ENCODE results near the gene FRMPD2. TPM values are rescaled to one million over a fixed set of nuclear protein-coding genes. Genes with fewer than 3 reads are reported as not detected.
A peak's percentile ranks its signal among the peaks of the same experiment; 100 is the strongest.

The FRMPD2 gene
- total RNA-seq, 1 experiment from 2014 or later = 0.44 TPM

- Mint-ChIP-seq H3K9me3 (no peaks in the 10 kb centered on the region; a peak in 1 of 5 replicates), H3K27me3 (ENCODE audit: low read depth) (no peaks in the 10 kb centered on the region), H3K27ac (peak overlapping the region in 2 of 3 experiments; percentile 54 to 93; a peak in 2 of 7 replicates), H3K36me3 (ENCODE audit: insufficient read depth in 1 of 3, low read depth in 3 of 3) (no peaks in the 10 kb centered on the region), H3K4me3 (no peak overlapping the region), H3K4me1 (peaks cover 9 to 21% of the 10 kb centered on the region in 2 experiments)
- Histone ChIP-seq H3T11ph (ENCODE audit: low read length) (no peak overlapping the region), H3K18ac (ENCODE audit: insufficient read length, low read depth, low read length) (no peak overlapping the region), H3K23me2 (ENCODE audit: insufficient read length, low read depth, low read length, poor library complexity, severe bottlenecking) (no peaks in the 10 kb centered on the region), H4K8ac (replicated peaks; ENCODE audit: insufficient read length, low read depth, low read length) (no peak overlapping the region), H3K23ac (ENCODE audit: insufficient read length, low read depth, low read length) (no peak overlapping the region), H3K4me1 (ENCODE audit: insufficient read depth, low read length) (no peaks in the 10 kb centered on the region; the same call in 1 of the 2 replicates), H3K79me2 (ENCODE audit: insufficient read depth, low read length) (0 out of 2 replicates have a peak, but pooled peaks cover 1% of the 10 kb centered on the region), H2BK20ac (ENCODE audit: low read depth, low read length, poor library complexity, severe bottlenecking) (no peak overlapping the region), H3K9me3 (ENCODE audit: control insufficient read depth, low read depth, low read length) (no peaks in the 10 kb centered on the region), H2BK5ac (ENCODE audit: insufficient read length, low read length) (no peak overlapping the region), H3K79me1 (ENCODE audit: insufficient read depth, low read depth, low read length, poor library complexity, severe bottlenecking) (no peaks in the 10 kb centered on the region), H4K91ac (ENCODE audit: insufficient read length, low read depth, low read length) (no peak overlapping the region), H2AFZ (ENCODE audit: low read length) (no peak overlapping the region), H3K4me2 (ENCODE audit: insufficient read depth, insufficient read length, low read length) (no peak overlapping the region), H3K56ac (ENCODE audit: insufficient read length, low read depth, low read length) (no peak overlapping the region), H4K5ac (ENCODE audit: insufficient read length, low read depth, low read length) (no peak overlapping the region), H3K4ac (ENCODE audit: low read depth, low read length) (no peak overlapping the region), H4K20me1 (ENCODE audit: control insufficient read depth, insufficient read depth, insufficient read length) (no peaks in the 10 kb centered on the region), H2BK120ac (ENCODE audit: low read depth, low read length, poor library complexity, severe bottlenecking) (no peak overlapping the region), H2BK15ac (ENCODE audit: low read depth, low read length) (no peak overlapping the region), H3K27ac (ENCODE audit: insufficient read length, low read depth, low read length) (no peak overlapping the region), H3K27me3 (ENCODE audit: insufficient read depth, low read length) (no peaks in the 10 kb centered on the region; the same call in 1 of the 2 replicates), H3K9ac (ENCODE audit: extremely low read depth, insufficient read length, low read length) (no peak overlapping the region), H2BK12ac (ENCODE audit: insufficient read length, low read depth, low read length) (no peak overlapping the region), H2AK5ac (ENCODE audit: insufficient read length, low read length) (no peak overlapping the region), H3K14ac (ENCODE audit: insufficient read depth, low read length) (no peak overlapping the region)
- no peak for TF ChIP-seq CTCF (conservative IDR thresholded peaks at IDR 0.05)
- no CpG with 5 or more reads among the region's 1 CpG for WGBS (ENCODE audit: extremely low coverage, insufficient read length, low lambda C conversion rate)
- no peak for DNase-seq
Observed at GRCh38 chr10:48194830-48195229, 79.7 kb downstream of the FRMPD2 start.

Measured in H9 (cell line).